ENCODE results near the gene KNSTRN. TPM values are rescaled to one million over a fixed set of nuclear protein-coding genes. Genes with fewer than 3 reads are reported as not detected.

Gene KNSTRN
- total and polyA plus RNA-seq, 2 of the 8 experiments (the other 6 are each of a cell fraction or from before 2014, with no cell fraction given), result 25.1 to 79.4 TPM

DNA sequence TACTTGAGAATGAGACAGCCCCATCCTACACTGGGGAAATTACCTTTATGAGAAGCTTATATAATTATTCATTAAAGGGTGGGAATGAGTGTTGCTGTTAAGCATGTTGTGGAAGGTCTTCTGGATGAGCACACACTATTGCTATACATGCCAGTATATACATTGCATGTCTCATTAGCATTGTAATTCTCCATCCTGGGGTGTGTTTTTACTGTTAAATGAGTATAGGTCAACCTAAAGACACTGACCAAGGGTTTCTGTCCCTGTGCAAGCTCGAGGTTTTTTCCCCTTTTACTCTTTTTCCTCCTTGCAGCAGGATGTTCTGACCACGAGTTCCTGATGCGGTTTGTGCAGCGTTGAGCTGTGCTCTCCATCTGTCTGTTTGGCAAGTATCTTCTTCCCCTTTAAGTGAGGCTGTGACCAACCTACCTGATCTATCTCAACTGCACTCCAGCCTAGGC lies 15.9 kb downstream of the KNSTRN start:
- Histone ChIP-seq H2BK5ac (ENCODE audit: low read depth, low read length) (no peak overlapping the region), H3K56ac (replicated peaks; ENCODE audit: insufficient read length, low read depth, low read length) (no peak overlapping the region), H4K91ac (replicated peaks; ENCODE audit: insufficient read length, low read length) (no peak overlapping the region), H2AFZ (ENCODE audit: low read length) (no peak overlapping the region), H3K36me3 (ENCODE audit: control insufficient read depth in 2 of 4, insufficient read depth in 4 of 4, low read length in 3 of 4) (peaks cover 3 to 7% (median 4%) of the 10 kb centered on the region in 4 experiments; a peak in 7 of 8 replicates), H3K9ac (replicated peaks in 1 of 4; ENCODE audit: extremely low read depth in 1 of 4, low read depth in 3 of 4, low read length in 3 of 4) (no peak overlapping the region), H3K23me2 (ENCODE audit: low read depth, low read length) (no peaks in the 10 kb centered on the region), H2AK5ac (ENCODE audit: low read depth, low read length) (no peak overlapping the region), H3K79me2 (ENCODE audit: control insufficient read depth in 1 of 2, insufficient read depth in 2 of 2, low read length in 2 of 2) (no peaks in the 10 kb centered on the region), H3K4ac (replicated peaks; ENCODE audit: insufficient read length, low read depth, low read length) (no peak overlapping the region), H4K8ac (ENCODE audit: extremely low read depth, insufficient read depth, low read length) (no peak overlapping the region), H3K79me1 (ENCODE audit: low read depth, low read length) (no peaks in the 10 kb centered on the region), H2BK20ac (ENCODE audit: low read length) (no peak overlapping the region), H3K27ac (ENCODE audit: low read depth, low read length) (no peak overlapping the region), H2BK12ac (ENCODE audit: low read depth, low read length) (no peak overlapping the region), H3K4me3 (ENCODE audit: extremely low read depth in 1 of 4, insufficient read depth in 2 of 4, low read depth in 3 of 4, low read length in 4 of 4) (no peak overlapping the region), H3K14ac (ENCODE audit: insufficient read length) (no peak overlapping the region), H3K4me1 (replicated peaks in 1 of 4; ENCODE audit: control insufficient read depth in 3 of 4, insufficient read depth in 4 of 4, low read length in 3 of 4) (no peaks in the 10 kb centered on the region), H2BK15ac (ENCODE audit: low read length) (no peak overlapping the region), H4K5ac (ENCODE audit: insufficient read length, low read depth, low read length) (no peak overlapping the region), H3K4me2 (ENCODE audit: insufficient read depth in 1 of 2, low read depth in 2 of 2, low read length in 2 of 2) (no peak overlapping the region), H2BK120ac (replicated peaks; ENCODE audit: low read depth, low read length) (no peak overlapping the region), H4K20me1 (replicated peaks in 1 of 2; ENCODE audit: control insufficient read depth in 1 of 2, insufficient read depth in 2 of 2, low read length in 2 of 2) (peaks cover 0 to 4% of the 10 kb centered on the region in 2 experiments), H3K27me3 (replicated peaks in 1 of 4; ENCODE audit: control insufficient read depth in 3 of 4, extremely low read depth in 1 of 4, insufficient read depth in 3 of 4, low read length in 3 of 4) (no peaks in the 10 kb centered on the region), H3K23ac (ENCODE audit: insufficient read length) (no peak overlapping the region), H3K18ac (ENCODE audit: extremely low read depth, low read length) (no peak overlapping the region), H3K9me3 (ENCODE audit: insufficient read depth in 2 of 2, low read depth in 1 of 2, low read length in 1 of 2) (no peaks in the 10 kb centered on the region)
- ChIA-PET CTCF (ENCODE audit: partially characterized antibody) (interaction anchor here (0.7 to 3.1 kb wide), 8 partner anchors 9 to 181 kb away, joined by 3 to 9 read pairs (median 4); no protein-coding TSS in a partner anchor), POLR2A (ENCODE audit: partially characterized antibody) (interaction anchor here (1.5 to 3.2 kb wide), 5 partner anchors 9 to 17 kb away, joined by 4 to 14 read pairs (median 6); partner anchors contain the start of gene KNSTRN)
- TF ChIP-seq POLR2A (IDR thresholded peaks at IDR 0.05; ENCODE audit: control extremely low read depth in 1 of 2, low read depth in 2 of 2, low read length in 2 of 2) (no peak), ZNF274 (IDR thresholded peaks at IDR 0.05; ENCODE audit: borderline replicate concordance, extremely low read depth, low read length) (no peak), SUZ12 (IDR thresholded peaks at IDR 0.05; ENCODE audit: low read length) (no peak), KDM5A (IDR thresholded peaks at IDR 0.05; ENCODE audit: low read length) (no peak), RXRA (IDR thresholded peaks at IDR 0.05; ENCODE audit: insufficient read depth, low read depth, low read length) (no peak), CEBPB (IDR thresholded peaks at IDR 0.05; ENCODE audit: low read depth, low read length) (no peak), BCL11A (IDR thresholded peaks at IDR 0.05; ENCODE audit: low read depth in 2 of 2, low read length in 2 of 2) (no peak), ASH2L (IDR thresholded peaks at IDR 0.05; ENCODE audit: low read length) (no peak), POU5F1 (IDR thresholded peaks at IDR 0.05; ENCODE audit: low read depth, low read length) (no peak), POLR2AphosphoS5 (IDR thresholded peaks at IDR 0.05; ENCODE audit: low read depth, low read length) (no peak)
- 87% methylated on average over 4 of the region's 4 CpGs; no CpG with 5 or more reads in 1 of the 2 experiments for WGBS, 2 experiments (ENCODE audit: extremely low coverage in 1 of 2, insufficient coverage in 1 of 2, insufficient read length in 1 of 2, insufficient replicate concordance in 2 of 2, low coverage in 1 of 2, low lambda C conversion rate in 2 of 2, missing lambda C conversion rate in 1 of 2)
- DNase-seq (ENCODE audit: low read depth in 1 of 2, low spot score in 2 of 2), result no peak
- FAIRE-seq, result no peak

All from H1 (cell line).